GM23338 (cell line): ENCODE data around the gene SYT2.

Source experiments
- CREB1 ChIP-seq: fragments of 250-450 bp; sonication (Bioruptor Pico); IDR thresholded peaks from 2 replicates; pipeline ENCODE4 v1.5.0; 2020; ENCODE audit warnings: low read depth, mild to moderate bottlenecking, moderate library complexity
- CTCF ChIP-seq, 2 experiments: fragments of 200-600 bp in 1 of 2; sonication (generic) in 1 of 2; conservative IDR thresholded peaks; 2 replicates each; pipeline versions ENCODE4 v1.5.1 to v1.6.1; 2016 to 2017; ENCODE audit warnings: antibody characterized with exemption in 2 of 2, low read depth in 2 of 2, mild to moderate bottlenecking in 2 of 2, moderate library complexity in 1 of 2
- ETS1 ChIP-seq: IDR thresholded peaks from 2 replicates; pipeline ENCODE4 v1.6.1; 2016; ENCODE audit warnings: antibody characterized with exemption
- EZH2 ChIP-seq: fragments of 200-600 bp; sonication (generic); IDR thresholded peaks from one replicate; pipeline ENCODE4 v1.8.0; 2017; ENCODE audit warnings: antibody characterized with exemption, mild to moderate bottlenecking, low read depth; ENCODE audit not compliant: unreplicated experiment
- EZH2phosphoT487 ChIP-seq: fragments of 200-600 bp; sonication (generic); IDR thresholded peaks from one replicate; pipeline ENCODE4 v1.8.1; 2018; ENCODE audit warnings: antibody characterized with exemption; ENCODE audit not compliant: unreplicated experiment
- JUNB ChIP-seq: IDR thresholded peaks from one replicate; pipeline ENCODE4 v1.6.1; 2016; ENCODE audit warnings: antibody characterized with exemption; ENCODE audit not compliant: unreplicated experiment
- POLR2AphosphoS5 ChIP-seq: IDR thresholded peaks from 2 replicates; pipeline ENCODE4 v1.6.1; 2016; ENCODE audit warnings: antibody characterized with exemption, low read depth
- REST ChIP-seq: IDR thresholded peaks from one replicate; pipeline ENCODE4 v1.6.1; 2018; ENCODE audit warnings: antibody characterized with exemption; ENCODE audit not compliant: unreplicated experiment
- STAT1 ChIP-seq: IDR thresholded peaks from one replicate; pipeline ENCODE4 v1.6.1; 2016; ENCODE audit warnings: antibody characterized with exemption; ENCODE audit not compliant: unreplicated experiment
- ZNF331 ChIP-seq: fragments of 250-450 bp; sonication (Bioruptor Pico); IDR thresholded peaks from 2 replicates; pipeline ENCODE4 v1.5.0; 2020; ENCODE audit warnings: low read depth, mild to moderate bottlenecking, moderate library complexity

GRCh38 chr1:202638019-202638700, 72.1 kb downstream of the SYT2 start:
- no peak for TF ChIP-seq CTCF (conservative IDR thresholded peaks at IDR 0.05; ENCODE audit: low read depth in 2 of 2)
- TF ChIP-seq CREB1 (CRISPR knock-in tag): no peak
- no peak for TF ChIP-seq POLR2AphosphoS5
- TF ChIP-seq EZH2: no peak
- no peak for TF ChIP-seq REST
- TF ChIP-seq EZH2phosphoT487: no peak
- no peak for TF ChIP-seq ZNF331 (CRISPR knock-in tag)
- no peak for TF ChIP-seq JUNB
- TF ChIP-seq ETS1: no peak
- no peak for TF ChIP-seq STAT1
